ENCODE data around the gene ATP5MC2. TPM values are rescaled to one million over a fixed set of nuclear protein-coding genes. Genes with fewer than 3 reads are reported as not detected.
"Not testable (repeated sequence)": the region's sequence is repeated elsewhere in the genome, so short reads cannot be mapped to it uniquely, and the experiment has no call there.

ATP5MC2 gene
- total RNA-seq = 596 and 603 TPM in 2 replicates
- long read RNA-seq, transcript ATP5MC2-203 (4 exons, 1,976 nt) = minor isoform, 17 of 103 reads
- long read RNA-seq, transcript ATP5MC2-202 (5 exons, 878 nt) = major isoform, 76 of 103 reads
- long read RNA-seq, partial matches to known transcripts = 0 of 103 reads
- long read RNA-seq, other reads (novel, unspliced or antisense) = 10 of 103 reads

DNA sequence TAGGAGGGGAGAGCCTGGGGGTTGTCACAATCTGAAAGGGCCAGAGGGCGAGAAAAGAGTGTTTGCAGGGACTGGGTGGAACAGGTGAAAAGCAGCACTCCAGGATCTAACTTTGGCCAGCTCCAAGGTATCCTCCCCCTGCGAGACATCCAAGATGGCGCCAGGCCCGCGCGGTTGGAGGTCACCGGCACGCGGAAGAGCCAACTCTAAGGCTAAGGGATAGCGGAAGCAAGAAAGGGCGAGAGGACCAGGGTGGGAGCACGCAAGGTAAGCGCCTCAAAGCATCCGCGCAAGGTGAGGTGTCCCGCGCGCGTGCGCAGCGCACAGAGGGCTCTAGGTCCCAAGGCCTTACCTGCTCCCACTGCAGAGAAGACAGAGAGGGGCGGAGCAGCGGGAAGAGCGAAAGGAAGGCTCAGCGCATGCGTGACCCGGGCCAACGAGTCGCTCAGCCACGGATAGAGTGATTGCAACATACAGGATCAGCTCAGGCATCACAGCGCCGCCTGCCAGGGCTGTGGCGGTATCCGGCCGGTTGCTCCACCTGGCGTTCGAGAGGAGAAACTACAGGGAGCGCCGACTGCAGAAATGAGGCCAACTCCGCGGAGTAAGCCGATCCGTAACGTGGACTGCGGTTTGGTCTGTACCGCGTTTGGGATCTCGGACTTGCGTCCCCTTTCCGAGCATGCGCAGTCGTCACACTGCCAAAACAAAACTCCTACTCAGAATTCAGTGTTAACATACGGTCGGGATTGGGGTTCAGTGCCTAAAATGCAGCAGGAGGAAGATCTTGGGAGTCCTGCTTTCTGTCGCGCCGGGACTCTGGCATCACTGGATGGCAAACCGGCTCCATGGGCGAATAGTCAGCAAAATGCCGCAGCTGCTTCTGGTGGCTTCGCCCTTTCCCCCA, at the start of gene ATP5MC2:
Gene ATP5MC2, minus strand, starts transcription at position 383 of the 907 bp plus-strand sequence. CDS start 3,469 bp downstream, outside the sequence.
- Mint-ChIP-seq H3K36me3 (ENCODE audit: low read depth) (peaks cover 8% of the 10 kb centered on the region), H3K9me3 (no peaks in the 10 kb centered on the region), H3K4me1 (peaks cover 53% of the 10 kb centered on the region), H3K27me3 (ENCODE audit: low read depth) (peaks cover 4% of the 10 kb centered on the region), H3K4me3 (peak within 1 kb of the TSS; percentile 98), H3K27ac (ENCODE audit: unreplicated experiment) (peak within 1 kb of the TSS; percentile 99)
- TF ChIP-seq, protein P1, sequence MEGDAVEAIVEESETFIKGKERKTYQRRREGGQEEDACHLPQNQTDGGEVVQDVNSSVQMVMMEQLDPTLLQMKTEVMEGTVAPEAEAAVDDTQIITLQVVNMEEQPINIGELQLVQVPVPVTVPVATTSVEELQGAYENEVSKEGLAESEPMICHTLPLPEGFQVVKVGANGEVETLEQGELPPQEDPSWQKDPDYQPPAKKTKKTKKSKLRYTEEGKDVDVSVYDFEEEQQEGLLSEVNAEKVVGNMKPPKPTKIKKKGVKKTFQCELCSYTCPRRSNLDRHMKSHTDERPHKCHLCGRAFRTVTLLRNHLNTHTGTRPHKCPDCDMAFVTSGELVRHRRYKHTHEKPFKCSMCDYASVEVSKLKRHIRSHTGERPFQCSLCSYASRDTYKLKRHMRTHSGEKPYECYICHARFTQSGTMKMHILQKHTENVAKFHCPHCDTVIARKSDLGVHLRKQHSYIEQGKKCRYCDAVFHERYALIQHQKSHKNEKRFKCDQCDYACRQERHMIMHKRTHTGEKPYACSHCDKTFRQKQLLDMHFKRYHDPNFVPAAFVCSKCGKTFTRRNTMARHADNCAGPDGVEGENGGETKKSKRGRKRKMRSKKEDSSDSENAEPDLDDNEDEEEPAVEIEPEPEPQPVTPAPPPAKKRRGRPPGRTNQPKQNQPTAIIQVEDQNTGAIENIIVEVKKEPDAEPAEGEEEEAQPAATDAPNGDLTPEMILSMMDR (conservative IDR thresholded peaks at IDR 0.05) = peak; percentile 98
- DNase-seq (ENCODE audit: low read depth, low spot score) = peak; percentile 97

DNA sequence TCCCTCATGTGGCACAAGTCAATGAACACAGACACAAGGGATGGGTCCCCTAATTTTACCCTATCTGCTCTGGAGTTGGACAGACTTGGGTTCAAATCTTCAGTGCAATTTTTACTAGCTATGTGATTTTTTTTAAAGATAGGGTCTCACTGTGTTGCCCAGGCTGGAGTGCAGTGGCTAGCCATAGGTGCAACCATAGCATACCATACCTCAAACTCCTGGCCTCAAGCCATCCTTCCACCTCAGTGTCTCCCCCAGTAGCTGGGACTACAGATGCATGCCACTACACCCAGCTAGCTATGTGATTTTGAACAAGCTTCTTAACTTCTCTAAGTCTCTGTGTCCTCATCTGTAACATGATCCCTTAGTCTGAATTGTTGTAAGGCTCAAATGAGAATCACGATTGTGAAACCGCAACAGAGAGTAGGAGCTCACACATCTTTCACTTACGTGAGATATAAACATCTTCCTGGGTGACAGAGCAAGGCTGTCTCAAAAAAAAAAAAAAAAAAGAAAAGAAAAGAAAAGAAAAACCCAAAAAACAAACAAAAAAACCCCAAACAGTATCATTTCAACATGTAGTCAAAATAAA, 46.7 kb upstream of the ATP5MC2 start:
- H3K27ac Mint-ChIP-seq (ENCODE audit: unreplicated experiment) = no peak overlapping the region
- no peaks in the 10 kb centered on the region for H3K9me3 Mint-ChIP-seq
- TF ChIP-seq, protein P1 (conservative IDR thresholded peaks at IDR 0.05) = no peak
- no peak for DNase-seq (ENCODE audit: low read depth, low spot score)
- H3K4me3 Mint-ChIP-seq = no peak overlapping the region
- peaks cover 13% of the 10 kb centered on the region for H3K4me1 Mint-ChIP-seq
- H3K36me3 Mint-ChIP-seq (ENCODE audit: low read depth) = no peaks in the 10 kb centered on the region
- H3K27me3 Mint-ChIP-seq (ENCODE audit: low read depth) = peaks cover 2% of the 10 kb centered on the region

DNA sequence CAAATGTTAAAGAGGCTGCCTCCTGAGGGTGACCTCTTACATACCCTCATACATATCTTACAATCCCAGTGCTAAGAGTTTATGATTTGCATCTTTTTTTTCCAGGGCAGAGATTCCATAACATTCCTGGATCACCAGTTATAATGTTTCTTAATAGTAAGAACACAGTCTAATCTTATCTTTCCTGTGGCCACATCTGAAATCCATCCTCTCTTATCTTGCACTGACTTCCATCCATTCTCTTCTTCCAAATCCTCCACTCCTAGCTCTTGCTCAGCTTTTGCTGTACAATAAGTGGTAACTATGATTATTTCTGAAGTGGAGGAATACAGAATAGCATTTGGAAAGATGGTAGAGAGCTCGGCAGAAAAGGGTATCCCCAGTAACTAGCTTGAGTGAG, 45.1 kb upstream of the ATP5MC2 start:
- DNase-seq (ENCODE audit: low read depth, low spot score) = no peak
- Mint-ChIP-seq H3K9me3 (no peaks in the 10 kb centered on the region), H3K36me3 (ENCODE audit: low read depth) (no peaks in the 10 kb centered on the region), H3K27me3 (ENCODE audit: low read depth) (no peaks in the 10 kb centered on the region), H3K4me1 (no peaks in the 10 kb centered on the region), H3K27ac (ENCODE audit: unreplicated experiment) (peak overlapping the region; percentile 5), H3K4me3 (no peak overlapping the region)
- TF ChIP-seq, protein P1 (conservative IDR thresholded peaks at IDR 0.05) = no peak

DNA sequence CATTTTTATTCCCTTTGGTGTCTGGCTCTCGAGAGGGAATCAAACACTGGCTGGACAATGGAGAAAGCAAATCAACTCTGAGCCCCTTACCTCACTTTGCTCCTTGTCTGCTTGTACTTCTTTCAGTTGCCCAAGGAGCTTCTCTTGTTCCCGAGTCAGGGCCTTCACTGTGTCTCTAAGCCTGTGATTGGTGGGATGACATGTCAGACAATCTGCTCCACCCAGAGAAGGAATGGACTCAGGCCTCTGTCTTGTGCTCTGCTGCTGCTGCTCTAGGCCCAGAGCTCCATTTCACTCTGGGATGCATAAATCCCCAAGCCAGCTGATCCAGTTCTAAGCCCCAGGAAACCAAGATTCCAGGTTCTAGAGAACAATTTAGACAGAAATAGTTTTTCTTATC, 43.8 kb upstream of the ATP5MC2 start:
- H3K36me3 Mint-ChIP-seq (ENCODE audit: low read depth) = no peaks in the 10 kb centered on the region
- H3K9me3 Mint-ChIP-seq = no peaks in the 10 kb centered on the region
- no peaks in the 10 kb centered on the region for H3K27me3 Mint-ChIP-seq (ENCODE audit: low read depth)
- H3K4me3 Mint-ChIP-seq = no peak overlapping the region
- H3K4me1 Mint-ChIP-seq = no peaks in the 10 kb centered on the region
- no peak for DNase-seq (ENCODE audit: low read depth, low spot score)
- no peak overlapping the region for H3K27ac Mint-ChIP-seq (ENCODE audit: unreplicated experiment)
- TF ChIP-seq, protein P1 (conservative IDR thresholded peaks at IDR 0.05) = no peak

DNA sequence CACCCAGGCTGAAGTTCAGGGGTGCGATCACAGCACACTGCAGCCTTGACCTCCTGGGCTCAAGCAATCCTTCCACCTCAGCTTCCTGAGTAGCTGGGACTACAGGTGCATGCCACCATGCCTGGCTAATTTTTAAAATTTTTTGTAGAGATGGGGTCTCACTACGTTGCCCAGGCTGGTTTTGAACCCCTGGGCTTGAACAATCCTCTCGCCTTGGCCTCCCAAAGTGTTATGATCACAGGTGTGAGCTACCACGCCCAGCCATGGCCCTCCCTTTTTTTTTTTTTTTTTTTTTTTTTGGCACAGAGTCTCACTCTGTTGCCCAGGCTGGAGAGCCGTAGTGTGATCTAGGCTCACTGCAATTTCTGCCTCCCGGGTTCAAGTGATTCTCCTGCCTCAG, 42.7 kb upstream of the ATP5MC2 start:
- H3K27ac Mint-ChIP-seq (ENCODE audit: unreplicated experiment); DNase-seq (ENCODE audit: low read depth, low spot score); H3K9me3 Mint-ChIP-seq; H3K4me1 Mint-ChIP-seq; H3K36me3 Mint-ChIP-seq (ENCODE audit: low read depth); H3K4me3 Mint-ChIP-seq; H3K27me3 Mint-ChIP-seq (ENCODE audit: low read depth): not testable (repeated sequence)

All from neural crest cell (in vitro differentiated cells).